Stomach (tissue), 9 donors: ENCODE data around the gene TTC7B. TPM values are rescaled to one million over a fixed set of nuclear protein-coding genes. Genes with fewer than 3 reads are reported as not detected.

Experiments used
- DNase-seq, 2 donors: peaks; one replicate each; pipeline versions ENCODE4 v3.0.0 to v3.0.0-alpha.2; 2013 to 2019
- H3K27ac ChIP-seq, 5 donors: fragments of 200-600 bp in 4 of 5; sonication (generic) in 4 of 5; one replicate each; pipeline ENCODE4 v1.5.1; 2013 to 2019; ENCODE audit warnings: mild to moderate bottlenecking in 1 of 5, moderate library complexity in 1 of 5
- H3K27me3 ChIP-seq, 3 donors: fragments of 200-600 bp; sonication (generic); one replicate each; pipeline ENCODE4 v1.5.1; 2017 to 2019; ENCODE audit warnings: mixed run types in 1 of 3
- H3K36me3 ChIP-seq, 4 donors: fragments of 200-600 bp; sonication (generic); 1 replicate in 3 of 4; 2 replicates in 1 of 4; pipeline ENCODE4 v1.5.1; 2016 to 2019
- H3K4me1 ChIP-seq, 4 donors: fragments of 200-600 bp; sonication (generic); one replicate each; pipeline ENCODE4 v1.5.1; 2016 to 2019
- H3K4me3 ChIP-seq, 4 donors: fragments of 200-600 bp; sonication (generic) in 3 of 4; one replicate each; pipeline ENCODE4 v1.5.1; 2016 to 2019; ENCODE audit warnings: mild to moderate bottlenecking in 1 of 4
- H3K9me3 ChIP-seq, 4 donors: fragments of 200-600 bp; sonication (generic); one replicate each; pipeline ENCODE4 v1.5.1; 2016 to 2019
- CTCF ChIP-seq, 7 experiments: fragments of 450-650 bp in 4 of 7; fragments of 200-600 bp in 3 of 7; sonication (generic) in 3 of 7; IDR thresholded peaks; one replicate each; pipeline ENCODE4 v1.5.1; 2016 to 2019; ENCODE audit warnings: antibody characterized with exemption in 7 of 7, control low read depth in 2 of 7, mild to moderate bottlenecking in 1 of 7
- EP300 ChIP-seq: sonication (generic); formaldehyde crosslinking; IDR thresholded peaks from one replicate; pipeline ENCODE4 v1.6.1; 2017; ENCODE audit warnings: antibody characterized with exemption
- POLR2A ChIP-seq, 4 donors: fragments of 450-650 bp; IDR thresholded peaks; one replicate each; pipeline ENCODE4 v1.6.1; 2016; ENCODE audit warnings: antibody characterized with exemption in 4 of 4, control low read depth in 2 of 4, mild to moderate bottlenecking in 1 of 4, moderate library complexity in 1 of 4
- POLR2AphosphoS5 ChIP-seq, 3 donors: sonication (generic); formaldehyde crosslinking; IDR thresholded peaks; one replicate each; pipeline ENCODE4 v1.6.1; 2016; ENCODE audit warnings: antibody characterized with exemption in 3 of 3
- WGBS, 5 donors: extraction: QIAGEN DNeasy Blood & Tissue Kit in 3 of 5; methylation state at CpG; one replicate each; pipeline versions ENCODE4 v1.1.5 to v1.1.7; 2013 to 2018; 5-methylcytosine and 5-hydroxymethylcytosine counted together
- intact Hi-C: fragments of 100-400 bp; cut with DNase I; formaldehyde crosslinking; loops from one replicate; pipeline ENCODE4 v1.15.1; 2023; ENCODE audit warnings: low total_unique reads
- polyA plus RNA-seq, 3 donors: library from polyadenylated mRNA; stranded (reverse); fragments of 200-250 nt; gene quantifications; one replicate each; pipeline ENCODE4 v1.2.3, GENCODE V29; 2013
- total RNA-seq, 5 donors: library from RNA; depleted of rRNA; stranded (reverse); fragments of >200 nt; gene quantifications; one replicate each; pipeline versions ENCODE4 v1.1.0 to v1.2.3, GENCODE V29; 2014 to 2016
- donor health status: healthy with polysubstance abuse.
- donor health status: Bipolar disorder and iron deficiency.
- donor health status: healthy.

TTC7B gene
- total and polyA plus RNA-seq, 8 donors = 6.8 to 110 (median 17.7) TPM

- no peak overlapping the region for H3K27ac ChIP-seq
- H3K9me3 ChIP-seq = no peaks in the 10 kb centered on the region
- H3K4me3 ChIP-seq = no peak overlapping the region
- H3K27me3 ChIP-seq = no peaks in the 10 kb centered on the region
- peaks cover 7 to 25% (median 12%) of the 10 kb centered on the region in 4 donors for H3K4me1 ChIP-seq
- intact Hi-C loops = no loop called here
- no peak for TF ChIP-seq EP300
- no peak for TF ChIP-seq CTCF (IDR thresholded peaks at IDR 0.05)
- TF ChIP-seq POLR2A (IDR thresholded peaks at IDR 0.05) = no peak
- TF ChIP-seq POLR2AphosphoS5 (IDR thresholded peaks at IDR 0.05) = no peak
- no peak for DNase-seq
- 39 to 71% (median 58%) methylated on average over 4 to 6 of the region's 6 CpGs; no CpG with 5 or more reads in 1 of the 5 donors for WGBS, 5 donors
- H3K36me3 ChIP-seq = peaks cover 0 to 9% (median 2%) of the 10 kb centered on the region in 4 donors
These were observed 282.6 kb downstream of the TTC7B start for GRCh38 chr14:90533591-90534021.

GRCh38 chr14:90532826-90533525 is 283.3 kb downstream of the TTC7B start:
- TF ChIP-seq EP300 = no peak
- TF ChIP-seq CTCF (IDR thresholded peaks at IDR 0.05) = no peak
- TF ChIP-seq POLR2A (IDR thresholded peaks at IDR 0.05) = no peak
- no peak for TF ChIP-seq POLR2AphosphoS5 (IDR thresholded peaks at IDR 0.05)
- Histone ChIP-seq H3K36me3 (peaks cover 0 to 5% (median 0%) of the 10 kb centered on the region in 4 donors), H3K4me1 (peaks cover 7 to 25% (median 12%) of the 10 kb centered on the region in 4 donors), H3K9me3 (no peaks in the 10 kb centered on the region), H3K27me3 (no peaks in the 10 kb centered on the region), H3K4me3 (no peak overlapping the region), H3K27ac (no peak overlapping the region)
- intact Hi-C loops = no loop called here
- no peak for DNase-seq
- 82 to 88% (median 84%) methylated on average over 12 to 14 of the region's 14 CpGs for WGBS, 5 donors

GRCh38 chr14:90531497-90531896 is 284.7 kb downstream of the TTC7B start:
- peaks cover 3 to 23% (median 11%) of the 10 kb centered on the region in 4 donors for H3K4me1 ChIP-seq
- H3K9me3 ChIP-seq = peaks cover 0 to 4% (median 0%) of the 10 kb centered on the region in 4 donors
- no peak for DNase-seq
- H3K36me3 ChIP-seq = peaks cover 0 to under 1% (median 0%) of the 10 kb centered on the region in 4 donors
- intact Hi-C loops = no loop called here
- 87 to 91% (median 90%) methylated on average over 6 of the region's 6 CpGs for WGBS, 5 donors
- H3K27ac ChIP-seq = no peak overlapping the region
- H3K4me3 ChIP-seq = no peak overlapping the region
- no peak for TF ChIP-seq POLR2AphosphoS5 (IDR thresholded peaks at IDR 0.05)
- no peak for TF ChIP-seq POLR2A (IDR thresholded peaks at IDR 0.05)
- no peak for TF ChIP-seq EP300
- no peak for TF ChIP-seq CTCF (IDR thresholded peaks at IDR 0.05)
- no peaks in the 10 kb centered on the region for H3K27me3 ChIP-seq

- TF ChIP-seq POLR2A (IDR thresholded peaks at IDR 0.05) (no peak), EP300 (no peak), CTCF (IDR thresholded peaks at IDR 0.05) (no peak), POLR2AphosphoS5 (IDR thresholded peaks at IDR 0.05) (no peak)
- H3K4me3 ChIP-seq = no peak overlapping the region
- 72 to 86% (median 84%) methylated on average over 7 of the region's 7 CpGs for WGBS, 5 donors
- H3K36me3 ChIP-seq = no peaks in the 10 kb centered on the region
- H3K4me1 ChIP-seq = peaks cover 0 to 13% (median 7%) of the 10 kb centered on the region in 4 donors
- no peaks in the 10 kb centered on the region for H3K27me3 ChIP-seq
- no peak overlapping the region for H3K27ac ChIP-seq
- DNase-seq = no peak
- intact Hi-C loops = no loop called here
- peaks cover 0 to 5% (median 0%) of the 10 kb centered on the region in 4 donors for H3K9me3 ChIP-seq
These were observed 285.7 kb downstream of the TTC7B start for GRCh38 chr14:90530523-90530922.
